ENCODE data around the gene LRRN2. TPM values are rescaled to one million over a fixed set of nuclear protein-coding genes. Genes with fewer than 3 reads are reported as not detected.

The LRRN2 gene
- total and polyA plus RNA-seq, 2 experiments from 2014 or later, result 7.0 to 27.9 TPM

DNA sequence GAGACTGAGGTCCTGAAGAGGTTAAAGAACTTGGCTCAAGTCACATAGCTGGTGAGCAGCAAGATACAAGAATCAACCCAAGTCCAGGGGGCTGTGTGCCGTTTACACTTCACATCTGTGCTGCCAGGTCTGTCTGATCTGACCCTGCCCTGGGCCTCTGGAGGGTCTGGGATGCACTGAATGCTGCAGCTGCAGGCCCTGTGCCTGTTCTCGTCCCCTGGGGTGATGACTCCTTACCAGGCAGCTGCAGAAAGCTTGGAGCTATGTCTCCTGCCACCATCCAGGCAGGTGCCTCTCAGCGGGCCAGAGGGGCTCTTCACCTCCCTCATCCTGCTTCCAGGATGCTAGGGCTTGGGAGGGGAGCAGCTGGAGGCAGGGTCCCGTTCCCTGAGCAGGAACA lies 63.5 kb downstream of the LRRN2 start:
- Histone ChIP-seq H3K4me3 (no peak overlapping the region), H3K4me1 (ENCODE audit: insufficient read depth) (peaks cover 15% of the 10 kb centered on the region), H3K9me2 (replicated peaks; ENCODE audit: insufficient read depth) (no peaks in the 10 kb centered on the region), H3K79me2 (no peaks in the 10 kb centered on the region), H2AFZ (no peak overlapping the region), H3K9me3 (ENCODE audit: low read depth) (no peaks in the 10 kb centered on the region), H3K4me2 (no peak overlapping the region), H4K20me1 (ENCODE audit: insufficient read depth, poor library complexity, severe bottlenecking) (no peaks in the 10 kb centered on the region), H3K36me3 (replicated peaks; ENCODE audit: insufficient read depth, low read depth) (no peaks in the 10 kb centered on the region), H3K27me3 (no peaks in the 10 kb centered on the region), H3K27ac (no peak overlapping the region)
- TF ChIP-seq, protein P1, sequence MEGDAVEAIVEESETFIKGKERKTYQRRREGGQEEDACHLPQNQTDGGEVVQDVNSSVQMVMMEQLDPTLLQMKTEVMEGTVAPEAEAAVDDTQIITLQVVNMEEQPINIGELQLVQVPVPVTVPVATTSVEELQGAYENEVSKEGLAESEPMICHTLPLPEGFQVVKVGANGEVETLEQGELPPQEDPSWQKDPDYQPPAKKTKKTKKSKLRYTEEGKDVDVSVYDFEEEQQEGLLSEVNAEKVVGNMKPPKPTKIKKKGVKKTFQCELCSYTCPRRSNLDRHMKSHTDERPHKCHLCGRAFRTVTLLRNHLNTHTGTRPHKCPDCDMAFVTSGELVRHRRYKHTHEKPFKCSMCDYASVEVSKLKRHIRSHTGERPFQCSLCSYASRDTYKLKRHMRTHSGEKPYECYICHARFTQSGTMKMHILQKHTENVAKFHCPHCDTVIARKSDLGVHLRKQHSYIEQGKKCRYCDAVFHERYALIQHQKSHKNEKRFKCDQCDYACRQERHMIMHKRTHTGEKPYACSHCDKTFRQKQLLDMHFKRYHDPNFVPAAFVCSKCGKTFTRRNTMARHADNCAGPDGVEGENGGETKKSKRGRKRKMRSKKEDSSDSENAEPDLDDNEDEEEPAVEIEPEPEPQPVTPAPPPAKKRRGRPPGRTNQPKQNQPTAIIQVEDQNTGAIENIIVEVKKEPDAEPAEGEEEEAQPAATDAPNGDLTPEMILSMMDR (IDR thresholded peaks at IDR 0.05; ENCODE audit: poor library complexity), result no peak
- no peak for TF ChIP-seq EZH2 (IDR thresholded peaks at IDR 0.05; ENCODE audit: borderline replicate concordance)
- TF ChIP-seq EZH2phosphoT487 (IDR thresholded peaks at IDR 0.05; ENCODE audit: low read depth, severe bottlenecking, unreplicated experiment), result no peak
- no peak for DNase-seq (ENCODE audit: low spot score)
- 81% methylated on average over 4 of the region's 4 CpGs for WGBS (ENCODE audit: low lambda C conversion rate, missing lambda C conversion rate)

DNA sequence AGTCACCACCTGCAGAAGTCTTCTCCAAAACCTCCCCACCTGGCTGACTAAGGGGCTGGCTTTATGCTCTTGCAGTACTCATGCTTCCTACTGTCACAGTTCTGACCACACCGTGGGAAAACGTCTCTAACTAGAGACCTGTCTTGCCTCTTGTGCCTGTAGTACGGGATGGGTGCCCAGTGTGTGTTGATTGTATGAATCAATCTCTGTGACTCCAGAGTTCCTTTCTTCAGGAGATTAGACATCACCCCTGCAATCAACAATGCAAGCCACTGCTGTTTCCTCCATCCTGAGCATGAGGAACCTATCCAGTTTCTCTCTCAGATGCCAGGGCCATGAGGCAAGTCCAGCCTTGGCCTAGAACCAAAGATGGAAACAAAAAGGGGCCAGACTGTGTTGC lies 64.1 kb downstream of the LRRN2 start:
- Histone ChIP-seq H3K4me3 (no peak overlapping the region), H3K27ac (no peak overlapping the region), H3K4me2 (no peak overlapping the region), H3K9me3 (ENCODE audit: low read depth) (no peaks in the 10 kb centered on the region), H3K36me3 (replicated peaks; ENCODE audit: insufficient read depth, low read depth) (no peaks in the 10 kb centered on the region), H2AFZ (no peak overlapping the region), H3K4me1 (ENCODE audit: insufficient read depth) (peaks cover 15% of the 10 kb centered on the region), H4K20me1 (ENCODE audit: insufficient read depth, poor library complexity, severe bottlenecking) (no peaks in the 10 kb centered on the region), H3K9me2 (replicated peaks; ENCODE audit: insufficient read depth) (no peaks in the 10 kb centered on the region), H3K27me3 (no peaks in the 10 kb centered on the region), H3K79me2 (no peaks in the 10 kb centered on the region)
- no peak for DNase-seq (ENCODE audit: low spot score)
- 89% methylated on average over 3 of the region's 3 CpGs for WGBS (ENCODE audit: low lambda C conversion rate, missing lambda C conversion rate)
- TF ChIP-seq EZH2phosphoT487 (IDR thresholded peaks at IDR 0.05; ENCODE audit: low read depth, severe bottlenecking, unreplicated experiment), result no peak
- no peak for TF ChIP-seq EZH2 (IDR thresholded peaks at IDR 0.05; ENCODE audit: borderline replicate concordance)
- TF ChIP-seq, protein P1 (IDR thresholded peaks at IDR 0.05; ENCODE audit: poor library complexity), result no peak

DNA sequence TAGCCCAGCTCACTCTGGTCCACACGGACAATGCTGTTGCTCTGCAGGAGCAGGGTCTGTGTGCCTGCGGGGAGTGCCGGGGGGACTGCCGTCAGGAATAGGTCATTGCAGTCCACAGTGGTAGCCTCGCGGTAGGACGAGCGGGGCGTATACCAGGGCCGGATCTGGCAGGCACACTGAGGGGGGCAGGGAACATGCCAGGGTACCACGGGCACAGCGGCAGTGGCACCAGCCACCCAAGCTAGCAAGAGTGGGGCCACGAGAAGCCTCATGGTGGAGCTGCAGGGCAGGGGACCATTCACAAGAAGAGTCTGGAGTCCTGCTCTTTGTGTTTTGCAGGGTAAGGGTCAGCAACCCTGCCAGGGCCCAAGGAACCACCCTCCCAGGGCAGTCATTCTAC lies 65.8 kb downstream of the LRRN2 start:
- Histone ChIP-seq H3K4me3 (no peak overlapping the region), H3K9me3 (ENCODE audit: low read depth) (no peaks in the 10 kb centered on the region), H3K9me2 (replicated peaks; ENCODE audit: insufficient read depth) (no peaks in the 10 kb centered on the region), H3K79me2 (no peaks in the 10 kb centered on the region), H3K36me3 (replicated peaks; ENCODE audit: insufficient read depth, low read depth) (no peaks in the 10 kb centered on the region), H3K4me1 (ENCODE audit: insufficient read depth) (peaks cover 15% of the 10 kb centered on the region), H3K27ac (no peak overlapping the region), H3K27me3 (no peaks in the 10 kb centered on the region), H4K20me1 (ENCODE audit: insufficient read depth, poor library complexity, severe bottlenecking) (no peaks in the 10 kb centered on the region), H2AFZ (no peak overlapping the region), H3K4me2 (no peak overlapping the region)
- TF ChIP-seq, protein P1 (IDR thresholded peaks at IDR 0.05; ENCODE audit: poor library complexity), result peak; percentile 5
- no peak for TF ChIP-seq EZH2phosphoT487 (IDR thresholded peaks at IDR 0.05; ENCODE audit: low read depth, severe bottlenecking, unreplicated experiment)
- DNase-seq (ENCODE audit: low spot score), result no peak
- WGBS (ENCODE audit: low lambda C conversion rate, missing lambda C conversion rate), result 92% methylated on average over 13 of the region's 13 CpGs
